HS-27A (cell line): Measurements from ENCODE around the gene TSSC4.

Source experiments
- DNase-seq: peaks from one replicate; pipeline ENCODE4 v3.0.0-alpha.2; 2012; ENCODE audit warnings: low read depth, missing footprints

The TSSC4 gene

DNA sequence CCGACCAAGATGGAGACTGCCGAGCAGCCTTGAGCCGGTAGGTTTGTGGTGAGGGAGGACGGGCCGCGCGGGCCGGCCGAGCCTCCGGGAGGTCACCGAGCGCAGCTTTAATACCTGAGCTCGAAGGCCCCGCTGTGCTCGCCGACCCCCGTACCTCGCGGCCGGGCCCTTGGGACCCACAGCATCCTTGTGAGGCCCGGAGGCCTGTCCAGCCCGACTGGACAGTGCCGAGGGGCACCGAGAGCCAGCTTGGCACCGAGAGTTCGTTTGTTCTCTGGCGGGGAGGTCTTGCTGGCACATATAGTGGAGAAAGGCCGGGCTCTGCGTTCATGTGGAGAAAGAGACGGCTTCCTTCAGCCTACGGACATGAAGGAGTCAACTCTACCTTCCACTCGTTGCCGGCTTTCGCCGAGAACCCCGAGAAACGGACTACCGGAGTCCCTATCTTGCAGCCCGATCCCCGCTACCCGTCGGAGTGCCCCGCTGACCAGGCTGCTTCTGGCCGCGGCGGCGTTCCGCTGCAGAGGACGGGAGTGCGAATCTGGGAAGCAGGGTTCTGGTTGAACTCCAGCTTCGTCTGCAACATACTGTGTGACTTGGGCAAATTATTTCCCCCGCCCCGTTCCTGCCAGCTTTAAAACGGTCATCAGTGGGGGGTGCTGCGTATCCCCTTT, 349 bp downstream of the TSSC4 start:
- no peak for DNase-seq

DNA sequence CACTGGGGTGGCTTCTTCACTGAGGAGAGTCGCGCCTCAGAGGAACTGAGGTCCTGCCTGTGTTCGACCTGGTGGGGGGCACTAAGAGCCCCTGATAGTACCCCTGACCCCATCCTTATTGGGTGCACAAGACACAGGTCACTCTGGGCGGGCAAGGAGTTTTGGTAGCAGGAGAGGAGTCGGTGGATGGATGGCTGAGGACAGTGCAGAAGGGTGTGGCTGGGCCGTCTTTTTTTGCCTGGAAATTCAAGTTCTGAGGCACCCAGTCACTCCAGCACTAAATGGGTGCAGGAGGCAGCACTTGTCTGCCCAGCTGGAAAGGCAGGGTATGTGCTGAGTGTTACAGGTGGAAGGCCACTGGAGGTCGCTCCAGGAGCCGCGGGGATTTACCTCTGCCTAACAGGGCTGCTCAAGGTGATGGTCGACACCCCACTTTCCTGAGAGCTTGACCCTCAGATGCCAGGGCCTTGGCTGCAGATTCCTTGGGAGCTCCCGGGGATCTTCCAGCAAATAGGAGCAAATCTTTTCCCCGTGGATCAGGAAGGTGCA, 960 bp downstream of the TSSC4 start:
- no peak for DNase-seq

DNA sequence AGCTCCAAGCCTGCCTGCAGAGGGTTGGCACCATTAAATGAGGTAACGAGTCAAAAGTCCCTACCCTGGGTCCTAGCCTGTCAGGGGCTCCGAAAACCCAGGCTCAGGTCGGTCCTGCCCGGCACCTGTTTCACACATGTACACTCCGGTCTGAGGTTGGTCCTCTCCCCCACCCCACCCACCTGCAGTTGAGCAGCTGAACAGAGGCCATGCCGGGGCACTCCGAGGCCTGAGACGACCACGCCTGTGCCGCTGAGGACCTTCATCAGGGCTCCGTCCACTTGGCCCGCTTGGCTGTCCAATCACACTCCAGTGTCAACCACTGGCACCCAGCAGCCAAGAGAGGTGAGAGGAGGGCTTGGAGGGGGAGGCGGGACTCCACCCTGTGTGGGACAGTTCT, 1.6 kb downstream of the TSSC4 start:
- no peak for DNase-seq

DNA sequence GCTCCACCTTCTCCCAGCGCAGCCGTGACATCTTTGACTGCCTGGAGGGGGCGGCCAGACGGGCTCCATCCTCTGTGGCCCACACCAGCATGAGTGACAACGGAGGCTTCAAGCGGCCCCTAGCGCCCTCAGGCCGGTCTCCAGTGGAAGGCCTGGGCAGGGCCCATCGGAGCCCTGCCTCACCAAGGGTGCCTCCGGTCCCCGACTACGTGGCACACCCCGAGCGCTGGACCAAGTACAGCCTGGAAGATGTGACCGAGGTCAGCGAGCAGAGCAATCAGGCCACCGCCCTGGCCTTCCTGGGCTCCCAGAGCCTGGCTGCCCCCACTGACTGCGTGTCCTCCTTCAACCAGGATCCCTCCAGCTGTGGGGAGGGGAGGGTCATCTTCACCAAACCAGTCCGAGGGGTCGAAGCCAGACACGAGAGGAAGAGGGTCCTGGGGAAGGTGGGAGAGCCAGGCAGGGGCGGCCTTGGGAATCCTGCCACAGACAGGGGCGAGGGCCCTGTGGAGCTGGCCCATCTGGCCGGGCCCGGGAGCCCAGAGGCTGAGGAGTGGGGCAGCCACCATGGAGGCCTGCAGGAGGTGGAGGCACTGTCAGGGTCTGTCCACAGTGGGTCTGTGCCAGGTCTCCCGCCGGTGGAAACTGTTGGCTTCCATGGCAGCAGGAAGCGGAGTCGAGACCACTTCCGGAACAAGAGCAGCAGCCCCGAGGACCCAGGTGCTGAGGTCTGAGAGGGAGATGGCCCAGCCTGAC, 2.5 kb downstream of the TSSC4 start:
- DNase-seq, result no peak

DNA sequence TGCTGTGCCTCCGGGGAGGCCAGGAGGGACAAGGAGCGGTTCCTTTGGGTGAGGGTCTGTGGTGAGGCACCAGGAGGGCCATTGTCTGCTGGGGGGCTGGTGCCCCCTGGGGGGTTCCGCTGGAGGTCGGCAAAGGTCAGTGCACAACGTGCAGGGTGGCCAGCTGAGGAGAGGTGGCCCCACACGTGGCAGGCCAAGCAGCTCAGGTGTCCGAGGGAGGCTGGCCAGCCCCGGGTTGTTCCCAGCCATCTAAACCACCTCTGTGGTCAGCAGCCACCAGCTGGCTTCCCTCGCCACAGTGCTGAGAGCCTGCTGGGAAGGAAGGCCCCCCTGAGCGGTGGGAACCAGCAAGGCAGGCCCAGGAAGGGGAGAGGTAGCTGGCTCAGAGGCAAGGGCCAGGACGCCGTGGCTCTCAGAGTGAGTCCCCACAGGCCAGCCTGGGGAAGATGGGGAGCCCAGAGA, 4.2 kb downstream of the TSSC4 start:
- no peak for DNase-seq

DNA sequence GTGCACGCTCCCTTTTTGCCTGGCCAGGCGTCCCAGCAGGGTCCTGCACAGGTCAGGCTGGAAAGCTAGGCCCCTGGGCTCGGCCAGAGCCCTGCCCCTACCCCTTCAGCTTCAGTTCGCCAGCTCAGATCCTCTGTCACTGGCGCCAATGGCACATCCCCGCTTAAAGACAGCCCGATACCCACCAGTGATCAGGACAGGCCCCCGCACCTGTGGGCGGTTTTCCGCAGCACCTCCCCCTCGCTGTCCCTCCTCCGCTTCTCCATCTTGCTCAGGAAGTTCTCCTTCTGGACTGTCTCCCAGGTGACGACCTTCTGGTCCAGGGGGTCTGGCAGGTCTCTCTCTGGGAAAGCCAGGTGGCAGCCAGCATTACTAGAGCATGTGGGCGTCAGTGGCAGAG, 5.9 kb downstream of the TSSC4 start:
- DNase-seq, result no peak

DNA sequence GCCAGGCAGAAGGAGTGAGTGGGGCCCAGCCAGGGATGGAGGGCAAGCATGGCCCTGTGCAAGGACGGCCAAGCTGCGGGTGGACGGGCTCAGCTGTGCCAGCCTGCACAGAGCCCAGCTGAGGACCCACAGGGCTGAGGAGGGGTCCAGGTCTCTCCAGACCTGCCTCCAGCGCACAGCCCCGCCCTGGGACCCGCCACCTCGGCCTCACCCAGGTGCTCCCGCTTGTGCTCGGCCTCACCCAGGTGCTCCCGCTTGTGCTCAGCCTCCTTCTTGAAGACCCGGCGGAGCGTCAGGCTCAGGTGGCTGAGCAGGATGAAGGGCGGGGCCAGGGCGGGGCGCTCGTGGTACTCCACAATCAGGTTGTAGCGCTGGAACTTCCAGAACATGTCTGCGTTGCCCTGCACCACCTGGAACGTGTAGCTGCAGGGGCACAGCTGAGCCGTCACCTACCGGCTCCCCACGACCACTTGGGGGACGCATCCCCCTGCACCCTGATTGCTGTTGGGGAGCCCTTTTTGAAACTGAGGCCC, 6.4 kb downstream of the TSSC4 start:
- DNase-seq, result no peak

DNA sequence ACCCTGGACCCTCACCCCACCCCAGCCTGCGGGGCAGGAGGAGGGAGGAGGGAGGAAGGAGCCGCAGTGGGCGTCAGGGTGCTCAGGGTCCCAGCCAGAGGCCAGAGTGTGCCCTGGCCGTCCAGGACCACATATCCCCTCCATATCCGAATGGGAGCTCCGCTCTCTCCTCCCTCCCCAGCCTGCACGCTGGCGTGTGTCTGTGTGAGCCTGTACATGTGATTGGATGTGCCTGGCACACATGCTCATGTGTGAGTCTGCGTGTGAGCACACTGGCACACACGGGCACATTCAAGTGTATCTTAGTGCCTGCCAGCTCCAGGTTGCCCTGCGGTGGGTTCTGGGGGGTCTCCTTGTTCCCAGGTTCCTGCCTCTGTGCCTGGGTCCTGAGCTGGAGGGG, 8.1 kb downstream of the TSSC4 start:
- DNase-seq, result no peak

DNA sequence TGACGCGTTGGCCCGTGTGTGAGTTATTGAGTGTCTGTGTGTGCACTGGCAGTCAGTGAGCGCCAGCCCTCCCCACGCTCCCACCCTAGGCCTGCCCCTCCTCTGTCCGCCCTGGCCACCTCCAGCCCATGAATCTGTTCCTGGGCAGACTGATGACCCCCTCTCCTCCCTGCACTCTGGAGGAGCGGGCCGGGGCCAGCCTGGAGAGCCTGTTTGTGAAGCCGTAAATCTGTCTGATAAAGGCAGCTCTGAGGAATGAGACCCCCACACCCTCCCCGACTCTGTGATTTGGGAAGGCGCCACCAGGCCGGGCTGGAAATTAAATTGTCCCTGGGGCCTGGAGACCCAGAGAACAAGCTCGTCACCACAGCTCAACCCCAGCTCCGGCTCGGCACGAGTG, 8.6 kb downstream of the TSSC4 start:
- no peak for DNase-seq

DNA sequence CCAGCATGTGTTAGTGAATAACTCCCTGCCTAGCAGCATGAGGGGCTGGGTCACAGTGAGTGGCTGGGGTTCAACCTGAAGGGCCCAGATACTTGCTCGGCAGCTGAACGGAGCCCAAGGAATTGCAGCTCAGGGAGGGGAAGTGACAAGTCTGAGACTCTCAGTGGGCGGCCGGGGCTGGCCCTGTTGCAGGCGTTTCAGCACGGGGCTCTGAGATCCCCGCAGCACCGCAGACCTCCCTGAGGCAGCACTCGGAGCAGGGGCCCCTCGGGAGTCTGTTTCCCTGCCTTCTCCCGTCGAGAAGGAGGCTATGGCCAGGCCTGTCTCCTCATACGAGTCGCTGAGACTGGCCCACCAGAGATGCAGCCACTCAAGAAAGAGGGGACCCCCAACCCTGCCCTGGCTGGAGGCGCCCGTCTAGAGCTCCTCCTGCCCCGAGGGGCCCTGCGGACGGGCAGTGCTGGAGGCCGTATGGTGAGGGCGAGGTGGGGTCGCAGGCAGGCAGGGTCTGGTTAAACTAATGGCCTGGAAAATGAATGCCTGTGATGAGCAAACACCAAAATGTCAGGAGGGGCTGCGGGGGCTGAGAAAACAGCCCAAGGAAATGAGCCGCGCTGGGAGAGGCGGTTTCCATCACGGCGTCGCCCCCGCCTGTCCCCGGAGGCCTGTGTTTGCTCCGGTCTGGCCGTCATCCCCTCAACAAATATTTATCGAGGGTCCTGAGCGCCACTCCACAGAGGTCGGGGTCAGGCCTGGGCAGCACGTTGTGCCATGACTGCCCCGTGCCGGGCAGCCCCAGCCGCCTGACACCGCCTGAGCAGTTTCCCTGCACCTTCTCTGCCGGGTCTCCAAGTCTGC, 9.3 kb downstream of the TSSC4 start:
- no peak for DNase-seq

DNA sequence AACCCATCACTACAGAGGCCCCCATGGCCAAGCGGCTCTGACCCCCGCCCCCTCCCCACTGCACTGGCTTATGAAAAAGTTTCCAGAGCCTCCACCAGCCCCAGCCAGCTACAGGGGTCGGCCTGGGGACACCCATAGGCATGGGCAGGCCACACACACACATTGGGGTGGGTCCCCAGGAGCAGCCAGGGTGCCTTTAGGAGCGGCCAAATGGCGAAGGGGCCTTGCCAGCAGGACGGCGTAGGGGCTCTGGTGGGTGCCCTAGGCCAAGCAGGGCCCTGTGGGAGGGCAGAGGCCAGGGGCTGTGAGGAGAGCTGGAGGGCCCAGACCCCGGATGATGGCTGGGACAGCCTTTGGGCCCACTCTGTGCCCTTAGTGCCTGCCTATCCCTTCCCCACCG, 10.1 kb downstream of the TSSC4 start:
- DNase-seq, result no peak

DNA sequence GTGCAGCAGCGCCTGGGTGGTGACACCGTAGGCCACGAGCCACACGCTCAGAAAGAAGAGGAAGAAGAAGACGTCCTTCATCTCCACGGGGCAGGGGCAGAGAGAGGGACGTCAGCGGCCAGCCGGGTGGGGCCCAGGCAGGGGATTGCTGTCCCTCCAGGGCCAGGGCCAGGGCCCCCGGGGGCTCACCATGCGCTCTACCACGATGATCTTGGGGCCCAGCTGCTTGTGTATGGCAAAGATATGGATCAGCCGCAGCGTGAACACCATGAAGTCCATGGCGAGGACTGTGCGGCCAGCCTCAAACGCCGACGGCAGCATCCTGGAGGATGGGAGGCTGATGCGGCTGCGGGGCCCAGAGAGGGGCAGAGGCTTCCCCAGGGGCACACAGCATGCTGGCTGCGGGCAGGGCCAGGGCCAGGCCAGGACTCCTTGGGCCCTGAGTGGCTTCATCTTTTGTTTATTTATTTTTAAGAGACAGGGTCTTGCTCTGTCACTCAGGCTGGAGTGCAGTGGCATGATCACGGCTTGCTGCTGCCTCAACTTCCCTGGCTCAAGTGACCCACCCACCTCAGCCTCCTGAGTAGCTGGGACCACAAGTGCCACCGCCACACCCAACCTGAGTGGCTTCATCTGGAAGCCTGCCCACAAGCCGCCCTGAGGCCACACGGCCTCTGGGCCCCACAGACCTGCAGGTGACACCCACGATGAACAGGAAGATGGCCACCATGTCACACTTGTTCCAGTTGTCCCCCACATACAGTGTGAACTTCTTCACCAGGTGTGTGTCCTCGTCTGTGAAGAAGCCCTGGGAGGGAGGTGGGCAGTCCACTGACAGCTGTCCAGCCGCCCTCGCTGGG, 11.1 kb downstream of the TSSC4 start:
- DNase-seq, result no peak

DNA sequence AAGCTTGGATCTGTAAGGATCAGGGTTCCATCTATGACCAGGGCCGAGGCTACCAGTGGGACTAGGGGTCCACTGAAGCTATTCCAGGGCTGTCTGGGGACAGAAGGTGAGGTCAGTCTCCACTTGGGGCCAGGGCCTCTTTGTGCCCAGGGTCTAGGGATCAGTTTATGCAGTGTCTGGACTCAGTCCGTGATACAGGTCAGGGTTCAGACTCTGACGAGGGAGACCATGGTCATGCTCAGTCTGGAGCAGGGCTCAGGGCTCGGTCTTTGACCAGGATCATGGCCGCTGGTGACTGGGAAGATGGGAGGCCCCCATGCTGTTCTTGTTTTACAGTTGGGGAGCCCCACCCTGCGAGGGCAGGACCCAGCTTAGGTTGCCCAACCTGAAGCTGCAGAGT, 11.8 kb downstream of the TSSC4 start:
- no peak for DNase-seq

DNA sequence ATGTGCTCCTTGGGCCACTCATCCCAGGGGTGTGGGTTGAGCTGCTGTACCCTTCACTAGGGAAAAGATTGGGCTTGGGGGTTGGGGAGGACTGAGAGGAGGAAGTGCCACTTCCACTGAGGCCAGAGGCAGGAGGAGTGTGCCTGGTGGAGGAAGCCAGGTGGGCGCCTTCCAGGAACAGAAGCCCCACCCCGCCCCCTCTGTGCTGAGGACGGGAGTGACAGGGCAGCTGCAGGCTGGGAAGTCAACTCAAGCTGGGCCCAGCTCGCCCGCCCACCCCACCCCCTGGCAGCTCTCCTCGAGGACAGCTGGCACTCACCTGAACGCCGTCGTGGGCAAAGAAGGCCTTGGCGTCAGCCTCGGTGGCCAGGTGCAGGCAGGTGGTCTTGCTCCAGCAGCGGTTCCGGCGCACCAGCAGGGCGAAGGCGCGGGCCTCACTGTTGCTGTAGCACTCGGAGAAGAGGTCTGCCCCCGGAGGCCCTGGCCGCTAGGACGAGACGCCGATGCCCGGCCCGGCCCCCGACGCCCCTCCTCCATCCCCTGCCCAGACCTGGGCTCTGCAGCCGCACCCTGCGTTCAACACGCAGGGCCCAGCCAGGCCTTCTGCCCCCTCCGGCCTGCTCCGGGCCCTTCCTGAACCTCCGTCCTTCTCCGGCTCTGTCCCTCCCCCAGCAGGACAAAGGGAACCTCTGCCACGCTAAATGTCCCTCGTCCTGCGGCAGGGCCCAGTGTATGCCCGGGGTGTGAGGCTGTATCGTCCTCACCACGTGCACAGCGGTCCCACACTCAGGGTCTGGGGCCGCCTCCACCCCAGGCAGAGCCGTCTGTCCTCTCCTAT, 13.4 kb downstream of the TSSC4 start:
- no peak for DNase-seq

DNA sequence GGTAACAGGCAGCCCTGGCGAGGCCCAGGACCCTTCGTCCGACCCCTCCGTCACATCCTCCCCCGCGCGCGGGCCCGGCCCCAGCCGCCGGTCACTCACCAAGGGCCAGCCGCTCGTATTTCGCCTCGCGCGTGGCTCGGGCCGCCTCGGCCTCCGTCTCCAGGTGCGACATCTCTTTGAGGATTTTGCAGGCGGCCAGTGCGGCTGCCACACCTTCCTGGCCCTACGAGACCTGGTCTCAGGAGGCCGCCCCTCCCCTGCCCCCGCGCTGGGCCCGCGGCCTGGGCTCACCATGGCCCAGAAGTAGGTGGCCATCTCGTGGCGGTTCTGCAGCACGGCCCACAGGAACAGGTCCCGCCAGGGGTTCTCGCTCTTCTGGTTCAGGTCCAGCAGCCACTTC, 14.1 kb downstream of the TSSC4 start:
- DNase-seq, result no peak

DNA sequence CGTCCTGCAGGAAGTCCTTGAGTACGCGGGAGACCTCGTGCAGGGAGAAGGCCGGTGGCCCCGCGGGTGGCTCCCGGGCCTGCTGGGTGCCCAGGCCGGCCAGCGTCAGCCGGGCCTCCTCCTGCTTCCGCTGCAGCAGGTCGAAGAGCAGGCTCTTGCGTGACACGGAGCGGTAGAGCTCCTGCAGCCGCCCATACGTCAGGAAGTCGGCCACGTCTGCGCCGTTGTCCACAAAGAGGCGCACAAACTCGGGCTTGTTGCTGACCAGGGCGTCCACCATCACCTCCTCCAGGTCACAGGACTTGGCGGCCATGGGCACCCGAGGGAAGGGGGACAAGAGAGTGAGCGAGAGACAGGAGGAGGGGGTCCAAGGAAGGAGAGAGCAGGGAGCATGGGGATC, 14.6 kb downstream of the TSSC4 start:
- no peak for DNase-seq

DNA sequence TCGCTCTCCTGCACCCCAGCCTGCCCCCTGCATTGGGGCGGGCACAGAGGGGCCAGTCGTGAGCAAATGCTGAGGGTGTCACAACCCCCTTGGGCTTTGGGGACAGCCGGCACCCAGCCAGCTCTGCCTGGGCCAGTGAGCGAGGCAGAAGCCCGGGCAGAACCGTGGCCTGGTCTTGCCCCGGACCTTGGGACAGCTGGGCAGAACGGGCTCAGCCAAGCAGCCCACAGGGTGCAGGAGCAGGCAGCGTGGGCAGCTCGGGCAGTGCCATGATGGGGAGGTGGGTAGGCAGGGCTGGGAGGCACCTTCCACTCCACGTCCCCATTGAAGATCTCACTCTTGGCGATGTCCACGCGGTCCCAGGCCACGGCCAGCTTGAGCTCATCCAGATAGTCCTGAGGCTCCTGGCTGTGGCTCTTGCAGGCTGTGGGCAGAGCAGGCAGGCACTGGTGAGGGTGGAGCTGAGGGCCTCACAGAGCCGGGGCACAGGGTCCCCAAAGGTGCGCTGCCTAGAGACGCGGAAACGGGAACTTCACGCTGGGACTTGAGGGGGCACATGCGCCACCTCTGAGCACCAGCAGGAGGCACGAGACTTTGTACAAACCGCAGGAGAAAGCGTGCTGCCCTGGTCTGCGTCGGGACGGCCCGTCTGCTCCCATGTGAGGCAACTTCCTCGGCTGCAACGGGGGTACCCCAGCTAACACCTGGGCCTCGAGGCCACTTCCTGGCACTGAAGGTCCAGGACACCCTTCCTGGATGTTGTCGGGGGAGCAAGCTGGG, 15.2 kb downstream of the TSSC4 start:
- no peak for DNase-seq

DNA sequence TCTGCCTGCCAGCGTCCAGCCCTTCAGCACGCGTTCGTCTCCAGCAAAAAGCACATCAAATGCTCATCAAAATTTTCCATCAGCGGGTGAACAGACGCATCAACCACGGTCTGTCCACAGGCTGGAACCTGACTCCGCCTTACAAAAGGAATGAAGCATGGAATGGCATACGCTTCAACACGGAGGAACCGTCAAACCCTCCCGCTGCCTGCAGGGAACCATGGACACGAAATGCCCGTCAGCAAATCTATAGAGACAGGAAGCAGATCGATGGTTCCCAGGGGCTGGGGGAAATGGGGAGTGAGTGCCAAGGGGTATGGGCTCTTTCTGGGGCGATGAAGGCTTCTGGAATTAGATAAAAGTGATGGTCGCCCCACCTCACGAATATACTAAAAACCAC, 16.2 kb downstream of the TSSC4 start:
- DNase-seq, result no peak

DNA sequence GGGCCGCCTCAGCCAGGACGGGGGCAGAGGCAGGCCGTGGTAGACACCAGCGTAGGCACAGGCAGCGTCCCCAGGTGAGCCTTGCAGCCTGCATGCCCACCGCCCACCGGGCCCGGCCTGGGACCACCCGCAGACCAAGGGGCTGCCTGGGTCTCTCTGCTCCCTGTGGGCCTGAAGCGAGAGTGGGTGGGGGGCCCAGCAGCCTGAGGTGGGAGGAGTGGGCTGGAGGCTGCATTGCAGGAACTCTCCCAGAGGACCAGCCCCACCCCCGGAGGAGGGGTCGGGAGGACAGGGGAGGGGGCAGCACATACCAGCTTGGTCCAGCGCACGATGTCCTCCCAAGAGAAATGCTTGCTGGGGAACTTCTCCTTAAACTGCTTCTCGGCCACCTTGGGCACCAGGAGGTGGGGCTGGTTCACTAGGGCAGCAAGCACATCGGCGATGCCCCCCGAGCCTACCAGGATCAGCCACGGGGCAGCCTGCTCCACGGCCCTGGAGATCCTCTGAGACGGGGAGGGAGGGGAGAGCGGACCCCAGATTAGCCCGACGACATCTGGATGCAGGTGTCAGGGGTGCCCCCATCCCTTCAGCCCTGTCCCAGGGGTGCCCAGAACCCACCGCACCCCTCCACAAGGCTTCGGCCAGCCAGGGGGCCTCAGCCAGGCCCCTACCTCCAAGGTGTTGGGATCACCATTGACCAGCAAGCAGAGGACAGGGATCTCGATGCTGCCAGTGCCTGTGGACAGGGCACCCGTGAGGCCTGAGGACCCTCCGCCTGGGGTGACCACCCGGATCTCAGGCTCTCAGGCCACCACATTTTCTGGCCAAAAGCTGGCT, 17.5 kb downstream of the TSSC4 start:
- DNase-seq, result no peak
